Gastroesophageal sphincter (tissue), 4 donors: ENCODE data around the gene PPA1. TPM values are rescaled to one million over a fixed set of nuclear protein-coding genes. Genes with fewer than 3 reads are reported as not detected.
"Not testable (repeated sequence)": the region's sequence is repeated elsewhere in the genome, so short reads cannot be mapped to it uniquely, and the experiment has no call there.

Experiments used
- ATAC-seq: fragments of 150-250 bp; one replicate; pipeline ENCODE4 v1.9.1; 2016; ENCODE audit warnings: mild to moderate bottlenecking, moderate library complexity
- H3K27ac ChIP-seq, 4 donors: fragments of 200-600 bp; sonication (generic) in 3 of 4; 1 replicate in 3 of 4; 2 replicates in 1 of 4; pipeline ENCODE4 v1.5.1; 2016 to 2019
- H3K27me3 ChIP-seq: fragments of 200-600 bp; sonication (generic); one replicate; pipeline ENCODE4 v1.5.1; 2019
- H3K36me3 ChIP-seq, 2 donors: fragments of 200-600 bp; sonication (generic); one replicate each; pipeline ENCODE4 v1.5.1; 2019; ENCODE audit warnings: control low read depth in 1 of 2
- H3K4me1 ChIP-seq, 3 donors: fragments of 200-600 bp; sonication (generic); 1 replicate in 2 of 3; 2 replicates in 1 of 3; pipeline ENCODE4 v1.5.1; 2016 to 2019; ENCODE audit warnings: control low read depth in 2 of 3
- H3K4me3 ChIP-seq, 2 donors: fragments of 200-600 bp; sonication (generic); one replicate each; pipeline ENCODE4 v1.5.1; 2019; ENCODE audit warnings: mild to moderate bottlenecking in 1 of 2, moderate library complexity in 1 of 2
- H3K9me3 ChIP-seq, 3 donors: fragments of 200-600 bp; sonication (generic); one replicate each; pipeline ENCODE4 v1.5.1; 2017 to 2019; ENCODE audit warnings: control low read depth in 2 of 3
- EP300 ChIP-seq: sonication (generic); formaldehyde crosslinking; IDR thresholded peaks from one replicate; pipeline ENCODE4 v1.6.1; 2017; ENCODE audit warnings: antibody characterized with exemption, mild to moderate bottlenecking
- POLR2A ChIP-seq, 2 donors: fragments of 450-650 bp; IDR thresholded peaks; one replicate each; pipeline ENCODE4 v1.6.1; 2017; ENCODE audit warnings: antibody characterized with exemption in 2 of 2, mild to moderate bottlenecking in 2 of 2, moderate library complexity in 1 of 2
- POLR2AphosphoS5 ChIP-seq: sonication (generic); formaldehyde crosslinking; IDR thresholded peaks from one replicate; pipeline ENCODE4 v1.6.1; 2017; ENCODE audit warnings: antibody characterized with exemption
- WGBS, 2 donors: methylation state at CpG; one replicate each; pipeline ENCODE4 v1.1.5; 2018; ENCODE audit warnings: low coverage in 1 of 2; 5-methylcytosine and 5-hydroxymethylcytosine counted together
- small RNA-seq, 4 donors: library from RNA; depleted of rRNA; stranded (forward); fragments of <200 nt; gene quantifications; one replicate each; pipeline ENCODE3, GENCODE V24; 2016
- total RNA-seq, 4 donors: library from RNA; depleted of rRNA; stranded (reverse); fragments of >200 nt; gene quantifications; one replicate each; pipeline ENCODE4 v1.1.0, GENCODE V29; 2016
- TF ChIP-seq, protein P1 (sequence below), 4 experiments: fragments of 200-600 bp in 2 of 4; fragments of 450-650 bp in 2 of 4; sonication (generic) in 1 of 4; IDR thresholded peaks; one replicate each; pipeline ENCODE4 v1.5.1; 2017 to 2019; ENCODE audit warnings: antibody characterized with exemption in 4 of 4, mild to moderate bottlenecking in 2 of 4, moderate library complexity in 2 of 4

PPA1 gene
- total RNA-seq, 4 donors from 2014 or later, result 45.0 to 91.4 (median 78.6) TPM

DNA sequence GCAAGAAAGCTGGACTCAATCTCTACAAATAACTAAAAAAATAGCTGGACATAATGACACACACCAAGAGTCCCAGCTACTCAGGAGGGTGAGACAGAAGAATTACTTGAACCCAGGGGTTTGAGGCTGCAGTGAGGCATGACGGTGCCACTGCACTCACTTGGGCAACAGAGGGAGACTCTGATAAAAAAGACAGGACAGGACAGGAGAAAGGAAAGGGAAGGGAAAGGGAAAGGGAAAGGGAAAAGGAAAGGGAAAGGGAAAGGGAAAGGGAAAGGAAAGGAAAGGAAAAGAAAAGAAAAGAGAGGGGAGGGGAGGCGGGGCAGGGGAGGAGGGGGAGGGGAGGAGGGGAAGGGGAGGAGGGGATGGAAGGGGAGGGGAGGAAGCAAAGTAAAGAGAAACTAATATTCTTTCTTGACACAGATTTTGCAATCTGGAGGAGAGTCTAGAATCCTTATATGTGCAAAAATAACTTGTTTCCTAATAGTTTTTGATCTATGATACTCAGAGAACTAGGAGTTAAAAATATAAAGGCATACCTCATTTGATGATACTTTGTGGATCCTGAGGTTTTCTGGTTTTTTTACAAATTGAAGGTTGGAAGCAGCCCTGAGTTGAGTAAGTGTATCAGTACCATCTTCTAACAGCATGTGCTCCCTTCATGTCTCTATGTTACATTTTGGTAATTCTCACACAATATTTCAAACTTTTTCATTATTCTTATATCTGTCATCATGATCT lies 70.9 kb downstream of the PPA1 start:
- ATAC-seq, result no peak
- 79 to 100% methylated on average over 1 to 2 of the region's 2 CpGs for WGBS, 2 donors
- TF ChIP-seq POLR2AphosphoS5 (no peak), EP300 (no peak), POLR2A (IDR thresholded peaks at IDR 0.05) (no peak)
- TF ChIP-seq, protein P1, sequence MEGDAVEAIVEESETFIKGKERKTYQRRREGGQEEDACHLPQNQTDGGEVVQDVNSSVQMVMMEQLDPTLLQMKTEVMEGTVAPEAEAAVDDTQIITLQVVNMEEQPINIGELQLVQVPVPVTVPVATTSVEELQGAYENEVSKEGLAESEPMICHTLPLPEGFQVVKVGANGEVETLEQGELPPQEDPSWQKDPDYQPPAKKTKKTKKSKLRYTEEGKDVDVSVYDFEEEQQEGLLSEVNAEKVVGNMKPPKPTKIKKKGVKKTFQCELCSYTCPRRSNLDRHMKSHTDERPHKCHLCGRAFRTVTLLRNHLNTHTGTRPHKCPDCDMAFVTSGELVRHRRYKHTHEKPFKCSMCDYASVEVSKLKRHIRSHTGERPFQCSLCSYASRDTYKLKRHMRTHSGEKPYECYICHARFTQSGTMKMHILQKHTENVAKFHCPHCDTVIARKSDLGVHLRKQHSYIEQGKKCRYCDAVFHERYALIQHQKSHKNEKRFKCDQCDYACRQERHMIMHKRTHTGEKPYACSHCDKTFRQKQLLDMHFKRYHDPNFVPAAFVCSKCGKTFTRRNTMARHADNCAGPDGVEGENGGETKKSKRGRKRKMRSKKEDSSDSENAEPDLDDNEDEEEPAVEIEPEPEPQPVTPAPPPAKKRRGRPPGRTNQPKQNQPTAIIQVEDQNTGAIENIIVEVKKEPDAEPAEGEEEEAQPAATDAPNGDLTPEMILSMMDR (IDR thresholded peaks at IDR 0.05), result no peak
- H3K9me3 ChIP-seq, result no peaks in the 10 kb centered on the region
- peaks cover 0 to 51% of the 10 kb centered on the region in 2 donors for H3K36me3 ChIP-seq
- no peaks in the 10 kb centered on the region for H3K27me3 ChIP-seq
- no peak overlapping the region for H3K27ac ChIP-seq
- H3K4me1 ChIP-seq, result peaks cover 5 to 66% (median 17%) of the 10 kb centered on the region in 3 donors
- H3K4me3 ChIP-seq, result no peak overlapping the region

DNA sequence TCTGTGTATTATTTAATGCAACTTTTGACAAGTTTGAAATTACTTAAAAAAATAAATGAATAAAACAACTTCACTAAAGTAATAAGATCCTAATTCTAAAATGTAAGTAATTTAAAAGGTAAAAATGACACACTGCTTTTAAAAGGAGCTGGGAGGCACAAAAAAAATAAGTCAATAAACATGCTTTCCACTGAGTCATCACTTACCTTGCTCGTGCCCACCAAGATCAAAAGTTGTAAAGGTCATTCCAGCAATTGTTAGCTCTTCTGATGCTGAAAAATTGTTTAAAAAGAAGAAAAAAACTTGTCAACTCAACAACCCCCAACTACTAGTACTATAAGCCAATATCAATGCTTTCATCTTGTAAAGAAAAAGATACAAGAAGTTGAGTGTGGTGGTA lies 72.4 kb downstream of the PPA1 start:
- no peak for TF ChIP-seq POLR2A (IDR thresholded peaks at IDR 0.05)
- TF ChIP-seq, protein P1 (IDR thresholded peaks at IDR 0.05), result no peak
- no peak for TF ChIP-seq EP300
- TF ChIP-seq POLR2AphosphoS5, result no peak
- H3K9me3 ChIP-seq, result no peaks in the 10 kb centered on the region
- H3K27ac ChIP-seq, result no peak overlapping the region
- WGBS, 2 donors, result 46 to 48% methylated on average over 1 of the region's 1 CpG
- no peaks in the 10 kb centered on the region for H3K27me3 ChIP-seq
- peaks cover 5 to 51% (median 10%) of the 10 kb centered on the region in 3 donors for H3K4me1 ChIP-seq
- H3K4me3 ChIP-seq, result no peak overlapping the region
- H3K36me3 ChIP-seq, result peaks cover 0 to 56% of the 10 kb centered on the region in 2 donors
- ATAC-seq, result no peak

DNA sequence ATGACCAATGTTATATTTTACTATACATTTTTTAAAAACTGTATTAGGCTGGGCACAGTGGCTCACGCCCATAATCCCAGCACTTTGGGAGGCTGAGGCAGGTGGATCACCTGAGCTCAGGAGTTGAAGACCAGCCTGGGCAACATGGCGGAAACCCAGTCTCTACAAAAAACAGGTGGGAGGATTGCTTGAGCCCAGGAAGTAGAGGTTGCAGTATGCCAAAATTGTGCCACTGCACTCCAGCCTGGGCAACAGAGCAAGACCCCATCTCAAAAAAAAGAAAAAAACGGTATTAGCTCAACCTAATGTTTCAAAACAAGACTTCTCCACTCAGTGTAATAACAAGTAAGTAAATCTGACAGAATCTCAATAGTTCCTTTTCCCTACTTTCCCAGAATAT lies 73.9 kb downstream of the PPA1 start:
- not testable (repeated sequence) for ATAC-seq, H3K27me3 ChIP-seq, H3K9me3 ChIP-seq, H3K4me3 ChIP-seq, H3K27ac ChIP-seq
- H3K4me1 ChIP-seq, result peaks cover 5 to 40% (median 7%) of the 10 kb centered on the region in 3 donors
- H3K36me3 ChIP-seq, result peaks cover 0 to 64% of the 10 kb centered on the region in 2 donors
- WGBS, 2 donors, result 74 to 95% methylated on average over 3 of the region's 3 CpGs

DNA sequence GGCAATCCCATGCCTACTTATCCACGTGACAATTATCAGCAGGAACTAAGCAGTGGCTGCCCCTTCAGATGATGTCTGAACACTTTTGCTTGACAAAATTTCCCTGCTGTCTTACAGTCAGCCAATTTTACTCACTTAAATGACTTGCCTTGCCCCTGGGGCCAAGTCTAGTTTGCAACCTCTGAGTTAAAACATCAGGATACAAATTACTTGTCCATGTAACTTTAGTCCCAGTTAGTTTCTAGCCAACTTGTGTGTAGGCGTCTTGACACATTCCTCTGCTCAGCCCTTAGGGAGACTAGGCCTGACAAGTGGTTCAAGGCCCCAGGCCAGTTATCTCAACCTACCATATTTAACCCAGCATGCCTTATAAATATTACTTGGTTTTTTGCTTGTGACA lies 75.1 kb downstream of the PPA1 start:
- TF ChIP-seq, protein P1 (IDR thresholded peaks at IDR 0.05), result no peak
- no peak for TF ChIP-seq POLR2AphosphoS5
- TF ChIP-seq EP300, result no peak
- TF ChIP-seq POLR2A (IDR thresholded peaks at IDR 0.05), result no peak
- peaks cover 3 to 27% (median 3%) of the 10 kb centered on the region in 3 donors for H3K4me1 ChIP-seq
- no peak overlapping the region for H3K4me3 ChIP-seq
- WGBS, 2 donors, result 43 to 68% methylated on average over 2 of the region's 2 CpGs
- H3K36me3 ChIP-seq, result peaks cover 4 to 76% of the 10 kb centered on the region in 2 donors
- peak; percentile 43 for ATAC-seq
- H3K27ac ChIP-seq, result no peak overlapping the region
- no peaks in the 10 kb centered on the region for H3K9me3 ChIP-seq
- H3K27me3 ChIP-seq, result no peaks in the 10 kb centered on the region

DNA sequence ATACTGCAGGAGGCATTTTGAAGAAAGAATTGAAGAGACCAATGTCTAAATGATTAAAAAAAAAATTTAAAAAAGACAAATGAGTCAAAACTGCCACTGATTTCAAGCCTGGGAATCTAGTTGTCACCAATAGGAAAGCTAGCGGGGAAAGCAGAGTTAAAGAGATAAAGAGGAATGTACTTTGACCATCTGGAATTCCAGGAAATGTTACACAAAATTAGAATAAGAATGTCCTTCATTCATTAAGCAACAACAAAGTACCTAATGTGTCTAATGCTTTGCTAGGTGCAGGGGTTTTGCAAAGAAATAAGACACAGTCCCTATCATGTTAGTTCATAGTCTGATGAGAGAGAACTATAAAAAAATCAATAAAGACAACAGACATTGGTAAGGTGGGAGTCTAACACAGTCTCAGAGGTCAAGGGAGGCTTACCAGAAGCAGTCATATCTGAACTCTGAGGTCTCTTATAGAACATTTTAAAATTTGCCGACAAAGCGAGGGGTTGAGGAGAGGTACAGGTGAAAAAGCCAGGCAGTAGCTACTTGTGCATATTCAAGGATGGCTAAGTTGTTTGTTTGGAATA lies 77.9 kb downstream of the PPA1 start:
- Histone ChIP-seq H3K36me3 (peaks cover 8 to 90% of the 10 kb centered on the region in 2 donors), H3K4me3 (no peak overlapping the region), H3K9me3 (no peaks in the 10 kb centered on the region), H3K4me1 (no peaks in the 10 kb centered on the region), H3K27ac (no peak overlapping the region), H3K27me3 (no peaks in the 10 kb centered on the region)
- ATAC-seq, result no peak
- WGBS, 2 donors, result 62 to 67% methylated on average over 3 of the region's 3 CpGs
- no peak for TF ChIP-seq POLR2A (IDR thresholded peaks at IDR 0.05)
- TF ChIP-seq, protein P1 (IDR thresholded peaks at IDR 0.05), result no peak
- no peak for TF ChIP-seq POLR2AphosphoS5
- TF ChIP-seq EP300, result no peak

Small RNAs within 50 kb of the gene (small RNA-seq; reads per million reads assigned to genes)
- gene RPS25P9, result 0 reads per million in 4 donors

Other genes starting within 250 kb of the PPA1 start
- gene MACROH2A2, start 180.6 kb downstream of the PPA1 start, total RNA-seq, result 10 to 100 TPM in 3 of 4 donors, 1 to 10 TPM in 1; 8.2 to 22.9 (median 13.7) TPM
- gene AIFM2, start 100.6 kb downstream of the PPA1 start, total RNA-seq, result 10 to 100 TPM; 11.8 to 23.3 (median 16.9) TPM
- gene TYSND1, start 86.7 kb downstream of the PPA1 start, total RNA-seq, result 10 to 100 TPM in 3 of 4 donors, 1 to 10 TPM in 1; 6.9 to 13.4 (median 11.4) TPM
- 100 to 1,000 TPM in 1 of 4 donors, 10 to 100 TPM in 3; 86.0 to 122 (median 92.6) TPM for gene SAR1A, start 62.9 kb downstream of the PPA1 start, total RNA-seq
- gene NPFFR1, start 50.6 kb upstream of the PPA1 start, total RNA-seq, result under 1 TPM in 3 of 4 donors, not detected in 1; under 0.01 to 0.04 (median under 0.01) TPM
- gene LRRC20, start 149.2 kb upstream of the PPA1 start, total RNA-seq, result 10 to 100 TPM in 2 of 4 donors, 1 to 10 TPM in 2; 7.5 to 18.8 (median 10.1) TPM
- gene EIF4EBP2, start 170.7 kb upstream of the PPA1 start, total RNA-seq, result 10 to 100 TPM; 83.8 to 93.7 (median 90.6) TPM
- under 1 TPM in 1 of 4 donors, not detected in 3; 0.40 TPM for gene NODAL, start 208.3 kb upstream of the PPA1 start, total RNA-seq
- 10 to 100 TPM; 12.5 to 19.8 (median 14.7) TPM for gene PALD1, start 245.3 kb upstream of the PPA1 start, total RNA-seq